ENCODE measurements around the gene MAP4K2. TPM values are rescaled to one million over a fixed set of nuclear protein-coding genes. Genes with fewer than 3 reads are reported as not detected.

Gene MAP4K2
- total RNA-seq, 4 donors from 2014 or later, result 4.3 to 14.8 (median 6.2) TPM

DNA sequence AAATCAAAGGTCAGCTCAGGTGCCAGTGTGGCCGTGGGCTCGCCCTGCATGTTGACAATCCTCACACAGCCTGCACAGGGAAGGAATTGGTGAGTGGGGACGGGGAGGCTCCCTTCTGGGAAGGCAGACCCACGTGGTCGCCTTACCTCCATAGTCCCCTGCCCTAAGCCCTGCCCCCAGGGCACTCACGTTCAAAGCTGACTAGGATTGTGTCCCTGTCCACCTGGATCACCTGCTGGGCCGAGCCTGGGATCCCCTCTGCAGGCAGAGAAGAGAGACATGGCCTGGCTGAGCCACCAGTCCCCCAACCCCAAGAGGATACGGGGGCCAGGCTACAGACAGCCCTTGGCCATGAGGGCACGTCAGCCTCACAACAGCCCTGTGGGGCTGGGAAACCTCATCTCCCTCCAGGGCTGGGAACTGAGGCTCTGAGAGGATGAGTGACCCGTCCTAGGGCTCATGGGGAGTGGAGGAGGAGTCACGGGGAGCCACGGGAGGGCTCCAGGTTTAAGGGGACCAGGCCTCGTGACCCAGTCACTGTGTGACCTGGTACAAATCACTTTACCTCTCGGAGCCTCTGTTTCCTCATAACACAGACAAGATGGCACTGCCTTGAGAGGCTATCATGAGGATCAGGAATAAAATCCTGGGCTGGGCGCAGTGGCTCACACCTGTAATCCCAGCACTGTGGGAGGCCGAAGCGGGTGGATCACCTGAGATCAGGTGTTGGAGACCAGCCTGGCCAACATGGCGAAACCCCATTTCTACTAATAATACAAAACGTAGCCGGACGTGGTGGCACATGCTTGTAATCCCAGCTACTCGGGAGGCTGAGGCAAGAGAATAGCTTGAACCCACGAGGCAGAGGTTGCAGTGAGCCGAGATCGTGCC lies 12.6 kb downstream of the MAP4K2 start:
- Histone ChIP-seq H3K27ac (no peak overlapping the region), H3K9me3 (no peaks in the 10 kb centered on the region), H3K27me3 (no peaks in the 10 kb centered on the region), H3K4me1 (no peaks in the 10 kb centered on the region), H3K36me3 (peaks cover 0 to 6% of the 10 kb centered on the region in 2 donors), H3K4me3 (no peak overlapping the region)
- in situ Hi-C loops (cut with MboI; ENCODE audit: low sequenced_read_pairs in 4 of 4) (no loop called here), intact Hi-C loops (cut with DNase I; ENCODE audit: low total_unique reads) (no loop called here)
- ATAC-seq, result no peak
- DNase-seq, result no peak
- TF ChIP-seq CTCF (IDR thresholded peaks at IDR 0.05 in 4 of 5, conservative IDR thresholded peaks at IDR 0.05 in 1 of 5), result no peak
- TF ChIP-seq POLR2A (IDR thresholded peaks at IDR 0.05), result no peak

DNA sequence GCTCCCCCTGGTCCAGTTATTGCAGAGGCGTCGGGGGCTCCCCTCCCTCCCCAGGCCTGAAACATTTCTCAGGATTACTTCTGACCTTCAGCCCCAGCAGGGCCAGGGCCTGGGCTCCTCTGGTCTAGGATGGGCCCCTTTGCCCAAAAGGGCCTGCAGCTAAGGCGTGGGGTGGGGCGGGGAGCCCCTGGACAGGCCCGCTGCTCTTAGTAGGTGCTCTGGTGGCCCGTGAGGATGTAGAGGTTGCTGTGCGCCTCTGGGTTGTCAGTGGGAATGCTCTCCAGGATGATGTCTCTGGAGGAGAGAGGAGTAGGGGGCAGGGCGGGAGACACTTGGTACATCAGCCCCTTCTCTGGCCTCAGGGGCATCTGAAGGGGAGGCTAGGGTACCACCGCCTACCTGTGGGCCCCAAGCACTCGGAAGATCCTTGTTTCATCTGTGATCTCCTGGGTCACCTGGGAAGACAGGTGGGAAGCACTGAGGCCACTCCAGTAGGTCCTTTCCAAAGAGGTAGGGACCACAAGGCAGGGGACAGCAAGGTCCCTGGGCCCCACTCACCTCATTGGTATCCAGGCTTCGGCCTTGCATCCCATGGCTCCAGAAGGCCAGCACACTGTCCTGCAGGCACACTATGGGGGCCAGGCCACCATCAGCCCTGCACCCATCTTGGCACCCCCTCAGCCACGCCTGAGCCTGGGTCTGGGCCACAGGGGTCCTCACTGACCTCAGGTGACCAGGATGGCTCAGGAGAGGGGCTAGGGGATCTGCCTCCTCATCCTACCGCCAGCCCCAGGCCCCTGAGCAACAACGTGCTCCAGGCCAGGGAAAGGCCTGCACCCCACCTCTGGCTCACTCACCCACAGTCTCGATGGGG lies 13.4 kb downstream of the MAP4K2 start:
- in situ Hi-C loops (cut with MboI; ENCODE audit: low sequenced_read_pairs in 4 of 4), result no loop called here
- peaks cover 0 to 6% of the 10 kb centered on the region in 2 donors for H3K36me3 ChIP-seq
- H3K27me3 ChIP-seq, result no peaks in the 10 kb centered on the region
- no peaks in the 10 kb centered on the region for H3K9me3 ChIP-seq
- DNase-seq (no peak), ATAC-seq (no peak)
- intact Hi-C loops (cut with DNase I; ENCODE audit: low total_unique reads), result no loop called here
- H3K4me3 ChIP-seq, result no peak overlapping the region
- no peak overlapping the region for H3K27ac ChIP-seq
- H3K4me1 ChIP-seq, result no peaks in the 10 kb centered on the region
- TF ChIP-seq CTCF (IDR thresholded peaks at IDR 0.05 in 4 of 5, conservative IDR thresholded peaks at IDR 0.05 in 1 of 5), result no peak
- no peak for TF ChIP-seq POLR2A (IDR thresholded peaks at IDR 0.05)

DNA sequence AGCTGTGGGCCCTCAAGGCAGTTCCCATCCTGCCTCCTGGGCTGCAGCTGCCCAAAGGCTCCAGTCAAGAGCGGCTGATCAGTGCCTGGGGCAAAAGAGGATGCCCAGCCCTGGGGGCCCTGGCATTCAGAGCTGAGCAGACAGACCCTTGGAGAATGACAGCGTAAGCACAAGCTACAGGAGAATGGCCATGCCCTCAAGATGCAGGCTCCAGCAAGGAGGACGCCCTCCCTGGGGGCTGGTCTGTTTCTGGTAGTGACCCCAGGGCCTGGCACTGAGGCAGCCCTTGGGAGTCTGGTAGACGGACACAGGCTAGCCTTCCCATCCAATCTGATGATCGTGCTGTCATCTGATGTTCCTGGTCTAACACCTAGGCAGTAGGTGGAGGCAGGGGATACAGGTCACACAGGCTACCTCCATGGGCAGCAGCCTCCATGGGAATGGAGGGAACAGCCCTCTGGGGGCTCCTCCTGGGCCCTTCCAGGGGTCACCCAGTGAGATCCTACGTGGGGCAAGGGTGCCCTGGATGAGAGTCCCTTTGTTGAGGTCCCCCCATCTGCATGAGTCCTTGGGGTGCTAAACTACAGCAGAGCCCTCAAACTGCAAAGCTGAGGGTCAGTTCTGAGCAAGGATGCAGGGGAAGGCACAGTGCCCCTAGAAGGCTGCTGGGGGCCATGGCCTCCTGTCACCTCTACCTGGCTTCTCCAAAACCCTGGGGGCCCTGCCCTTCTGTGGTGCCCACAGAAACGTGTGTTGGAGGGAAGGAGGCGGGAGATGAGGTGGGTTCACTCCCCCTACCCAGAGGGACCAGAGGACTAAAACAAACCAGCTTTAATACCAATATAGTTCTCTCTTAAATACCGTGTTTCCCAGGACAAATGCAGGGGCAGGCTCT lies 14.4 kb downstream of the MAP4K2 start:
- H3K36me3 ChIP-seq, result peaks cover 0 to 6% of the 10 kb centered on the region in 2 donors
- no peak overlapping the region for H3K27ac ChIP-seq
- H3K27me3 ChIP-seq, result no peaks in the 10 kb centered on the region
- no peaks in the 10 kb centered on the region for H3K9me3 ChIP-seq
- in situ Hi-C loops (cut with MboI; ENCODE audit: low sequenced_read_pairs in 4 of 4), result no loop called here
- intact Hi-C loops (cut with DNase I; ENCODE audit: low total_unique reads), result no loop called here
- no peaks in the 10 kb centered on the region for H3K4me1 ChIP-seq
- H3K4me3 ChIP-seq, result no peak overlapping the region
- ATAC-seq, result no peak
- TF ChIP-seq CTCF (IDR thresholded peaks at IDR 0.05 in 4 of 5, conservative IDR thresholded peaks at IDR 0.05 in 1 of 5), result no peak
- no peak for TF ChIP-seq POLR2A (IDR thresholded peaks at IDR 0.05)
- no peak for DNase-seq

DNA sequence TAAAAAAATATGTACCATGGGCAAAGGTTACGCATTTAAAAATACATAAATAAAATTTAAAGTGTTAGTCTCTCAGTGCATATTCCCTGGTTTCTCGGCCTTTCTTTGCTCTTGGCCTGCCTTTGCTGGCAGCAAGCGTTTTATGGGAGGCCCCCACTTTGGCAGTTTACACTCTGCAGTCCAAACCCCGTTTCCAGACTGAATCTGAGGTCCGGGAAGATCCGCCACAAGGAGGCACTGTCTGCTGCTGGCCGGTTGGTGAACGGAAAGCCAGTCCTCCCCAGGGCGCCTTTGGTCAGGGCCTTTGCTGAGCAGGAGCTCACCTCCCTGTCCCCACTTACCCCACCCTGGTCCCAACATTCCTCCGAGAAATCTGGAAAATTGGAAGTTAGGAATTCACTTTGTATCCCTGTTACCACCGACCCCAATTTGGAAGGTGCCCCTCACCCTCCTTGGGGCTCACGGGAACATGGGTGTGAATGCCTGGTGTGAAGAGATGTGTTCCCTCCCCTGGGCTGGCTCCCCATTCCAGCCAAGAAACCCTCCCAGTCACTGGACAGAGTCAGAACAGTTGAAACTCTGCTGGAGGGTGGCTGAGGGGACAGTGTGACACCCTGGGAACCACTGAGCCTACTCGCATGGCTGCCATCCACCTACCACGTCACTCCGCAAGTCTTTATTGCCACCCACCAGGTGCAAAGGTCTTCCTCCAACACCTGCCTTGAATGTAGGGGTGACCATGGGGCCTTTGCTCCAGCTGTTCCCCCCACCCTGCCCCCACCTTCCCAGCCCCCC lies 15.3 kb downstream of the MAP4K2 start:
- intact Hi-C loops (cut with DNase I; ENCODE audit: low total_unique reads), result no loop called here
- DNase-seq (no peak), ATAC-seq (peak; percentile 46 to 63)
- Histone ChIP-seq H3K4me3 (no peak overlapping the region), H3K27me3 (no peaks in the 10 kb centered on the region), H3K27ac (no peak overlapping the region), H3K4me1 (no peaks in the 10 kb centered on the region), H3K9me3 (no peaks in the 10 kb centered on the region), H3K36me3 (peaks cover 0 to 6% of the 10 kb centered on the region in 2 donors)
- in situ Hi-C loops (cut with MboI; ENCODE audit: low sequenced_read_pairs in 4 of 4), result no loop called here
- TF ChIP-seq POLR2A (IDR thresholded peaks at IDR 0.05), result no peak
- peak in 4 of 5 experiments; percentile 43 to 67 (median 48) for TF ChIP-seq CTCF (IDR thresholded peaks at IDR 0.05 in 4 of 5, conservative IDR thresholded peaks at IDR 0.05 in 1 of 5)
